Natural killer cell (primary cell): ENCODE measurements around the gene ACY1. TPM values are rescaled to one million over a fixed set of nuclear protein-coding genes. Genes with fewer than 3 reads are reported as not detected.

Experiments used
- ATAC-seq, 3 donors: fragments of 150-1000 bp in 2 of 3; fragments of 200-7000 bp in 1 of 3; cut with Tn5 transposase; 1 replicate in 1 of 3; 2 replicates in 2 of 3; pipeline ENCODE4 v1.10.0; 2021; ENCODE audit warnings: mild to moderate bottlenecking in 2 of 3, moderate library complexity in 2 of 3
- DNase-seq, 2 donors: peaks; one replicate each; pipeline versions ENCODE4 v3.0.0 to v3.0.0-alpha.2; 2013 to 2021; ENCODE audit warnings: mixed read lengths in 1 of 2
- H3K27ac ChIP-seq: one replicate; pipeline ENCODE4 v1.5.1; 2013; ENCODE audit warnings: mild to moderate bottlenecking, low read length
- H3K27me3 ChIP-seq: one replicate; pipeline ENCODE4 v1.6.1; 2013; ENCODE audit warnings: low read length; ENCODE audit not compliant: control insufficient read depth, insufficient read depth
- H3K36me3 ChIP-seq: one replicate; pipeline ENCODE4 v1.6.1; 2013; ENCODE audit warnings: low read length; ENCODE audit not compliant: control insufficient read depth, insufficient read depth
- H3K4me1 ChIP-seq: one replicate; pipeline ENCODE4 v1.6.1; 2013; ENCODE audit warnings: low read length; ENCODE audit not compliant: control insufficient read depth, insufficient read depth
- H3K4me3 ChIP-seq: one replicate; pipeline ENCODE4 v1.5.1; 2013; ENCODE audit warnings: low read length
- H3K9me3 ChIP-seq: one replicate; pipeline ENCODE4 v1.6.1; 2013; ENCODE audit warnings: low read length; ENCODE audit not compliant: control insufficient read depth, insufficient read depth
- H3K27ac Mint-ChIP-seq, 2 donors: one replicate each; pipeline ENCODE4 v1.8.0; 2022; ENCODE audit warnings: mild to moderate bottlenecking in 2 of 2, mixed read lengths in 2 of 2, moderate library complexity in 1 of 2
- H3K27me3 Mint-ChIP-seq, 2 donors: one replicate each; pipeline ENCODE4 v1.8.0; 2022; ENCODE audit warnings: low read depth in 2 of 2, mixed read lengths in 2 of 2
- H3K36me3 Mint-ChIP-seq: one replicate; pipeline ENCODE4 v1.8.0; 2022; ENCODE audit warnings: mixed read lengths
- H3K4me1 Mint-ChIP-seq, 2 donors: one replicate each; pipeline ENCODE4 v1.8.0; 2022; ENCODE audit warnings: mixed read lengths in 2 of 2
- H3K4me3 Mint-ChIP-seq: one replicate; pipeline ENCODE4 v1.8.0; 2022; ENCODE audit warnings: mild to moderate bottlenecking, moderate library complexity, mixed read lengths
- H3K9me3 Mint-ChIP-seq, 2 donors: one replicate each; pipeline ENCODE4 v1.8.0; 2022; ENCODE audit warnings: mixed read lengths in 2 of 2
- WGBS: methylation state at CpG from one replicate; pipeline ENCODE4 v1.1.7; 2013; ENCODE audit warnings: missing lambda C conversion rate; ENCODE audit not compliant: insufficient coverage; 5-methylcytosine and 5-hydroxymethylcytosine counted together
- intact Hi-C: fragments of 100-400 bp; cut with micrococcal nuclease; formaldehyde crosslinking; loops from one replicate; pipeline ENCODE4 v1.14.2; 2022
- total RNA-seq, 4 donors: library from RNA; stranded (reverse); fragments of 120-200 nt in 1 of 4; gene quantifications; one replicate each; pipeline versions ENCODE4 v1.2.3 to v1.2.4, GENCODE V29; 2013 to 2022
- TF ChIP-seq, protein P1 (sequence below): fragments of 200-600 bp; IDR thresholded peaks from one replicate; pipeline ENCODE4 v1.8.0; 2022; ENCODE audit warnings: antibody characterized with exemption

Gene ACY1
- total RNA-seq, 3 donors from 2014 or later (not counting 1 experiment from before 2014, with no cell fraction given) = 8.4 to 19.5 (median 13.8) TPM

DNA sequence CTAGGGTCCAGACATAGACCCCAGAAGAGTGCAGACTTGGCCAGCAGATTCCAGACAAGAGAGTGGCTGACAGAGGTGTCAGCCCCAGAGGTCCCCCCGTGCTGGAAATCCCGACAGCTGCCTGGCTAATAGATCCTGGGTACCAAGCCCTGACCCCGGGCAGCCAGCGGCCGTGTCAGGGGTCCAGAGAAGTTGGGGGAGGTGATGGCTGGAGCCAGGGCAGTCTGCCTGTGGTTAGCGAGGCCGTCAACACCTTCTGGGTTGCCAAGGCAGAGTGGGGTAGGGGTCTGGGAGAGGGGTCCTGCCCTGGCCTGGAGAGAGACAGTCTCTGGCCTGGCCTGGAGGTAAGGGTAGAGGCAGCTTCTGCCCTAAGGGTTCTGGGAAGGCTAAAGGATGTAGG, 37.5 kb downstream of the ACY1 start:
- H3K4me3 ChIP-seq = no peak overlapping the region
- Mint-ChIP-seq H3K4me1 (peaks cover 0 to 5% of the 10 kb centered on the region in 2 donors), H3K4me3 (no peak overlapping the region), H3K27me3 (no peaks in the 10 kb centered on the region), H3K27ac (no peak overlapping the region), H3K36me3 (no peaks in the 10 kb centered on the region), H3K9me3 (no peaks in the 10 kb centered on the region)
- no peak overlapping the region for H3K27ac ChIP-seq
- intact Hi-C loops = no loop called here
- DNase-seq (no peak), ATAC-seq (no peak)
- H3K9me3 ChIP-seq = no peaks in the 10 kb centered on the region
- H3K27me3 ChIP-seq = no peaks in the 10 kb centered on the region
- no peaks in the 10 kb centered on the region for H3K36me3 ChIP-seq
- TF ChIP-seq, protein P1, sequence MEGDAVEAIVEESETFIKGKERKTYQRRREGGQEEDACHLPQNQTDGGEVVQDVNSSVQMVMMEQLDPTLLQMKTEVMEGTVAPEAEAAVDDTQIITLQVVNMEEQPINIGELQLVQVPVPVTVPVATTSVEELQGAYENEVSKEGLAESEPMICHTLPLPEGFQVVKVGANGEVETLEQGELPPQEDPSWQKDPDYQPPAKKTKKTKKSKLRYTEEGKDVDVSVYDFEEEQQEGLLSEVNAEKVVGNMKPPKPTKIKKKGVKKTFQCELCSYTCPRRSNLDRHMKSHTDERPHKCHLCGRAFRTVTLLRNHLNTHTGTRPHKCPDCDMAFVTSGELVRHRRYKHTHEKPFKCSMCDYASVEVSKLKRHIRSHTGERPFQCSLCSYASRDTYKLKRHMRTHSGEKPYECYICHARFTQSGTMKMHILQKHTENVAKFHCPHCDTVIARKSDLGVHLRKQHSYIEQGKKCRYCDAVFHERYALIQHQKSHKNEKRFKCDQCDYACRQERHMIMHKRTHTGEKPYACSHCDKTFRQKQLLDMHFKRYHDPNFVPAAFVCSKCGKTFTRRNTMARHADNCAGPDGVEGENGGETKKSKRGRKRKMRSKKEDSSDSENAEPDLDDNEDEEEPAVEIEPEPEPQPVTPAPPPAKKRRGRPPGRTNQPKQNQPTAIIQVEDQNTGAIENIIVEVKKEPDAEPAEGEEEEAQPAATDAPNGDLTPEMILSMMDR = no peak
- WGBS = 92% methylated on average over 7 of the region's 7 CpGs
- peaks cover 15% of the 10 kb centered on the region for H3K4me1 ChIP-seq

DNA sequence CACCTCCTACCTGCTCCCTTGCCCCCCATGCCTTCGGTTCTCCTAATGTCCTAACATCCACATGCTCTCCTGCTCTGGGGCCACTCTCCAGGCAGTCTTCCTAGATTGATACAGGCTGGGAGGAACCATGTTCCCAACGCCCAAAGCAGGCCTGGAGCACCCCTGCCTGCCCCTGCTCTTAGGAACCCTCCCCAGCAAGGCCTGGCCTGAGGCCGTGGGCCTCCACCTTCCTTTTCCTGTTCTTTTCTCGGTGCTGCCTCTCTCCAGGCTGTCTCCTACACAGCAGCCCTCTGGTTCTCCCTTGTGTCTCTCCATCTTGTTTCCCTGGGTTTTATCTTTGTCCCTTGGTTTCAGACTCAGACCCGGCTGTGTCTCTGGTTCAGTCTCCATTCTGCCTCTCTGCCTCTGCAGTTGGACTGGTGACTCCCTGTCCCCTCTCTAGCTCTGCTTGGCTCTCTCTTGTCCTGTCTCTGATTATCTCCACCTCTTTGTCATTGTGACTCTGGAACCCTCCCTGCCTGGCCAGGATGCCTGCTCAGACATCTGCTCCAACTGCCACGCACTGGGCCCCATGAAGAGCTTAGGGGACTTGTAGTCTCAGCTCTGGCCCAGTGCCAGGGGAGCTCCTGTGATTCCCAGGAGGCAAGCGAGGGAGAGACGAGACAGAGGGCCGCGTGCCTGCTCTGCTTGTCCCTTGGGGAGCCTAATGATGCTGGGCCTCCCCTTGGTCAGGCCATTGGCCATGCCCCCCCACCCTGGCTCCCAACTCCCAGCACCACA, 38.3 kb downstream of the ACY1 start:
- no peak overlapping the region for H3K27ac ChIP-seq
- no peaks in the 10 kb centered on the region for H3K27me3 ChIP-seq
- no peak overlapping the region for H3K4me3 ChIP-seq
- Mint-ChIP-seq H3K36me3 (no peaks in the 10 kb centered on the region), H3K4me3 (no peak overlapping the region), H3K4me1 (peaks cover 0 to 5% of the 10 kb centered on the region in 2 donors), H3K27me3 (peaks cover 0 to 3% of the 10 kb centered on the region in 2 donors), H3K27ac (no peak overlapping the region), H3K9me3 (no peaks in the 10 kb centered on the region)
- DNase-seq (no peak), ATAC-seq (no peak)
- H3K36me3 ChIP-seq = no peaks in the 10 kb centered on the region
- peaks cover 15% of the 10 kb centered on the region for H3K4me1 ChIP-seq
- H3K9me3 ChIP-seq = no peaks in the 10 kb centered on the region
- TF ChIP-seq, protein P1 = no peak
- WGBS = 74% methylated on average over 10 of the region's 10 CpGs
- intact Hi-C loops = no loop called here

DNA sequence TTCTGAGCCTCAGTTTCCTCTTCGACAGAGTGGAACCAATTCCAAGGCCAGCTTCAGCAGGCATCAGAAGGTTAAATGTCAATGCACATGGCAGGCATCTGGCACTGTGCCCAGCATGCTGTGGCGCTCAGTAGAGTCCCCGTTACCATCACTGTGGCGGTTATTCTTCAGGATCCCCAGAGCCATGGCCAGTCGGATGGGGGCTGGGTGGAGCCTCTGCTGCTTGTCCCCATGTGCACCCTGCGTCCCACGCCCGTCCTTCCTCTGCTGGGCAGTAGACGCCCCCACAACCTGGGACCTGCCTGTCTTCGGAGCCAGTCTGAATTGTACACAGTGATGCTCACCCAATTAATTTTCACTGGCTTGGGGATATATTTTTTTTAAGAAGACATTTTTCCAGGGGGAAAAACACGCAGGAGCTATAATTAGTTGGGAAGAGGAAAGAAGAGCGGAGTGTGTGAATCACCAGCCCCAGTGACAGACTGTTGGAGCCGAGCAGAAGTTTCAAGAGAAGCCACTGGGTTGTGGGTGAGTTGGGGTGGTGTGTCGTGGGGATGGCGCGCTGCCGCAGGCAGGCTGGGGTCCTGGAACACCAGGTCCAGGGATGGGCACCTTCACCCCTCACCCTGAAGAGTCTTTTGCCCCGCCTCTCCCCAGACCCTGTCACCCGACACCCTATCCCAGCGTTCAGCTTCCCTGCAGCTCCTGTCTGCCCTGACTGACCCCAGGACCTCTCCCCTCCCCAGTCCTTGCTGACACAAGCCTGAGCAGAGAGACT, 39.2 kb downstream of the ACY1 start:
- Mint-ChIP-seq H3K27ac (no peak overlapping the region), H3K9me3 (no peaks in the 10 kb centered on the region), H3K4me1 (peaks cover 0 to 5% of the 10 kb centered on the region in 2 donors), H3K27me3 (peaks cover 0 to 3% of the 10 kb centered on the region in 2 donors), H3K36me3 (no peaks in the 10 kb centered on the region), H3K4me3 (no peak overlapping the region)
- no peak overlapping the region for H3K4me3 ChIP-seq
- DNase-seq (no peak), ATAC-seq (no peak)
- H3K4me1 ChIP-seq = peaks cover 15% of the 10 kb centered on the region
- no peaks in the 10 kb centered on the region for H3K9me3 ChIP-seq
- TF ChIP-seq, protein P1 = no peak
- intact Hi-C loops = no loop called here
- H3K27ac ChIP-seq = no peak overlapping the region
- no peaks in the 10 kb centered on the region for H3K27me3 ChIP-seq
- H3K36me3 ChIP-seq = no peaks in the 10 kb centered on the region
- 90% methylated on average over 20 of the region's 20 CpGs for WGBS
